K562 (cell line): ENCODE data around the gene PLD3. TPM values are rescaled to one million over a fixed set of nuclear protein-coding genes. Genes with fewer than 3 reads are reported as not detected.
A peak's percentile ranks its signal among the peaks of the same experiment; 100 is the strongest.

Experiments used
- ARHGAP35 ChIP-seq: fragments of 450-650 bp; IDR thresholded peaks from 2 replicates; pipeline ENCODE4 v1.6.1; 2018; ENCODE audit not compliant: partially characterized antibody
- BCOR ChIP-seq: fragments of 450-650 bp; IDR thresholded peaks from 2 replicates; pipeline ENCODE4 v1.6.1; 2016
- ERF ChIP-seq: fragments of 450-650 bp; formaldehyde crosslinking; IDR thresholded peaks from 2 replicates; pipeline ENCODE4 v1.4.0; 2020; ENCODE audit warnings: mild to moderate bottlenecking, mixed read lengths
- ETV5 ChIP-seq: sonication (generic); formaldehyde crosslinking; IDR thresholded peaks from 2 replicates; pipeline ENCODE4 v1.4.0; 2020; ENCODE audit warnings: low read depth, mild to moderate bottlenecking, missing genetic modification reagents
- PHTF2 ChIP-seq: fragments of 250-450 bp; sonication (Bioruptor Pico); IDR thresholded peaks from 2 replicates; pipeline ENCODE4 v1.5.0; 2021; ENCODE audit warnings: mild to moderate bottlenecking
- TCF3 ChIP-seq: sonication (generic); formaldehyde crosslinking; IDR thresholded peaks from 2 replicates; pipeline ENCODE4 v1.4.0; 2020; ENCODE audit warnings: mild to moderate bottlenecking, missing genetic modification reagents
- ZNF134 ChIP-seq: fragments of 250-450 bp; sonication (Bioruptor Pico); conservative IDR thresholded peaks from 2 replicates; pipeline ENCODE4 v1.4.0; 2020
- ZNF175 ChIP-seq: fragments of 200-800 bp; sonication (Bioruptor generic); IDR thresholded peaks from 2 replicates; pipeline ENCODE4 v1.6.1; 2016; ENCODE audit warnings: low read depth, mild to moderate bottlenecking, missing genetic modification characterization, missing compliant biosample characterization
- ZNF431 ChIP-seq: sonication (generic); formaldehyde crosslinking; IDR thresholded peaks from 2 replicates; pipeline ENCODE4 v1.8.0; 2022; ENCODE audit warnings: mild to moderate bottlenecking, missing genetic modification reagents
- ZNF695 ChIP-seq: fragments of 450-650 bp; formaldehyde crosslinking; IDR thresholded peaks from 2 replicates; pipeline ENCODE4 v1.4.0; 2020; ENCODE audit warnings: mild to moderate bottlenecking, moderate library complexity
- polyA plus RNA-seq, 8 experiments: library from polyadenylated mRNA; depleted of rRNA in 4 of 8; stranded (reverse) in 5 of 8; unstranded in 3 of 8; fragments of >200 nt; fragmentation: Nextera tagmentation in 2 of 8; fragmentation: Illumina TruSeq in 1 of 8; extraction: Ambion mirVana in 2 of 8; extraction: Trizol in 1 of 8; gene quantifications; 2 replicates each; pipeline versions ENCODE4 v1.2.1 to v1.2.3, GENCODE V29; 2011 to 2014; ENCODE audit warnings: inconsistent platforms in 1 of 8, missing spikeins in 1 of 8
- total RNA-seq, 7 experiments: library from RNA; depleted of rRNA in 6 of 7; stranded (reverse); fragments of >200 nt in 6 of 7; fragmentation: Illumina TruSeq in 2 of 7; extraction: Trizol in 2 of 7; gene quantifications; 2 replicates each; pipeline versions ENCODE4 v1.2.1 to v1.2.3, GENCODE V29; 2011 to 2021; ENCODE audit warnings: low replicate concordance in 1 of 7
- TF ChIP-seq, protein P1 (sequence below): fragments of 200-800 bp; sonication (Bioruptor generic); IDR thresholded peaks from 2 replicates; pipeline ENCODE4 v1.6.1; 2017; ENCODE audit warnings: missing genetic modification characterization, missing compliant biosample characterization
- TF ChIP-seq, protein P2 (sequence below), 2 experiments: IDR thresholded peaks in 1 of 2; conservative IDR thresholded peaks in 1 of 2; 2 replicates each; pipeline ENCODE4 v1.6.1; 2016; ENCODE audit warnings: low read depth in 2 of 2, mild to moderate bottlenecking in 1 of 2, missing compliant biosample characterization in 1 of 2, missing genetic modification characterization in 1 of 2, moderate library complexity in 1 of 2
- TF ChIP-seq, protein P3 (sequence below): fragments of 250-450 bp; sonication (Bioruptor Pico); IDR thresholded peaks from 2 replicates; pipeline ENCODE4 v1.8.0; 2021; ENCODE audit warnings: moderate library complexity, mild to moderate bottlenecking, inconsistent platforms
- TF ChIP-seq, protein P4 (sequence below): fragments of 450-650 bp; IDR thresholded peaks from 2 replicates; pipeline ENCODE4 v1.6.1; 2016; ENCODE audit warnings: missing biosample characterization, missing genetic modification characterization
- TF ChIP-seq, protein P5 (sequence below): fragments of 450-650 bp; IDR thresholded peaks from 2 replicates; pipeline ENCODE4 v1.6.1; 2016; ENCODE audit warnings: mild to moderate bottlenecking

PLD3 gene
- total and polyA plus RNA-seq, 9 of the 15 experiments (the other 6 are each of a cell fraction or from before 2014, with no cell fraction given): 2.3 to 128 (median 72.7) TPM

DNA sequence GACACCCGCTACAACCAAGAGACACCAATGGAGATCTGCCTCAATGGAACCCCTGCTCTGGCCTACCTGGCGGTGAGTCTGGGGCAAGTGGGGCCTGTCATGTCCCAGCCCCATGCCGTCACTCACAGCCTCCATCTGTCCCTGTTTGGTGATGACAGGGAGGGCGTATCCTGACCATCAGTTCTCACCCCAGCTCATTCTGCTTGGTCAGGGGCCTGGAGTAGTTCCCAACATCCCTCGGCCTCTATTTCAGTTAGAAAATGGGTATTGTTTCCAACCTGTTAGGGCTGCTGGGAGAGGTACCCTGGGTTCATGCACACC lies 23.3 kb downstream of the PLD3 start (continued):
- TF ChIP-seq, protein P1, sequence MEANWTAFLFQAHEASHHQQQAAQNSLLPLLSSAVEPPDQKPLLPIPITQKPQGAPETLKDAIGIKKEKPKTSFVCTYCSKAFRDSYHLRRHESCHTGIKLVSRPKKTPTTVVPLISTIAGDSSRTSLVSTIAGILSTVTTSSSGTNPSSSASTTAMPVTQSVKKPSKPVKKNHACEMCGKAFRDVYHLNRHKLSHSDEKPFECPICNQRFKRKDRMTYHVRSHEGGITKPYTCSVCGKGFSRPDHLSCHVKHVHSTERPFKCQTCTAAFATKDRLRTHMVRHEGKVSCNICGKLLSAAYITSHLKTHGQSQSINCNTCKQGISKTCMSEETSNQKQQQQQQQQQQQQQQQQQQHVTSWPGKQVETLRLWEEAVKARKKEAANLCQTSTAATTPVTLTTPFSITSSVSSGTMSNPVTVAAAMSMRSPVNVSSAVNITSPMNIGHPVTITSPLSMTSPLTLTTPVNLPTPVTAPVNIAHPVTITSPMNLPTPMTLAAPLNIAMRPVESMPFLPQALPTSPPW (CRISPR knock-in tag): no peak
- TF ChIP-seq ARHGAP35: no peak
- TF ChIP-seq, protein P2, sequence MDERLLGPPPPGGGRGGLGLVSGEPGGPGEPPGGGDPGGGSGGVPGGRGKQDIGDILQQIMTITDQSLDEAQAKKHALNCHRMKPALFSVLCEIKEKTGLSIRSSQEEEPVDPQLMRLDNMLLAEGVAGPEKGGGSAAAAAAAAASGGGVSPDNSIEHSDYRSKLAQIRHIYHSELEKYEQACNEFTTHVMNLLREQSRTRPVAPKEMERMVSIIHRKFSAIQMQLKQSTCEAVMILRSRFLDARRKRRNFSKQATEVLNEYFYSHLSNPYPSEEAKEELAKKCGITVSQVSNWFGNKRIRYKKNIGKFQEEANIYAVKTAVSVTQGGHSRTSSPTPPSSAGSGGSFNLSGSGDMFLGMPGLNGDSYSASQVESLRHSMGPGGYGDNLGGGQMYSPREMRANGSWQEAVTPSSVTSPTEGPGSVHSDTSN (CRISPR knock-in tag; IDR thresholded peaks at IDR 0.05; ENCODE audit: low read depth): no peak
- TF ChIP-seq, protein P2 (tag; conservative IDR thresholded peaks at IDR 0.05; ENCODE audit: low read depth): peak; percentile 61; the same call in 1 of the 2 replicates
- TF ChIP-seq, protein P3, sequence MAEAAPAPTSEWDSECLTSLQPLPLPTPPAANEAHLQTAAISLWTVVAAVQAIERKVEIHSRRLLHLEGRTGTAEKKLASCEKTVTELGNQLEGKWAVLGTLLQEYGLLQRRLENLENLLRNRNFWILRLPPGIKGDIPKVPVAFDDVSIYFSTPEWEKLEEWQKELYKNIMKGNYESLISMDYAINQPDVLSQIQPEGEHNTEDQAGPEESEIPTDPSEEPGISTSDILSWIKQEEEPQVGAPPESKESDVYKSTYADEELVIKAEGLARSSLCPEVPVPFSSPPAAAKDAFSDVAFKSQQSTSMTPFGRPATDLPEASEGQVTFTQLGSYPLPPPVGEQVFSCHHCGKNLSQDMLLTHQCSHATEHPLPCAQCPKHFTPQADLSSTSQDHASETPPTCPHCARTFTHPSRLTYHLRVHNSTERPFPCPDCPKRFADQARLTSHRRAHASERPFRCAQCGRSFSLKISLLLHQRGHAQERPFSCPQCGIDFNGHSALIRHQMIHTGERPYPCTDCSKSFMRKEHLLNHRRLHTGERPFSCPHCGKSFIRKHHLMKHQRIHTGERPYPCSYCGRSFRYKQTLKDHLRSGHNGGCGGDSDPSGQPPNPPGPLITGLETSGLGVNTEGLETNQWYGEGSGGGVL (CRISPR knock-in tag): no peak
- TF ChIP-seq PHTF2 (CRISPR knock-in tag): no peak
- TF ChIP-seq TCF3 (CRISPR knock-in tag): no peak
- no peak for TF ChIP-seq ZNF695 (CRISPR knock-in tag)
- TF ChIP-seq ZNF175: no peak
- no peak for TF ChIP-seq ETV5 (CRISPR knock-in tag)
- no peak for TF ChIP-seq ERF (CRISPR knock-in tag)
- no peak for TF ChIP-seq BCOR
- TF ChIP-seq, protein P4, sequence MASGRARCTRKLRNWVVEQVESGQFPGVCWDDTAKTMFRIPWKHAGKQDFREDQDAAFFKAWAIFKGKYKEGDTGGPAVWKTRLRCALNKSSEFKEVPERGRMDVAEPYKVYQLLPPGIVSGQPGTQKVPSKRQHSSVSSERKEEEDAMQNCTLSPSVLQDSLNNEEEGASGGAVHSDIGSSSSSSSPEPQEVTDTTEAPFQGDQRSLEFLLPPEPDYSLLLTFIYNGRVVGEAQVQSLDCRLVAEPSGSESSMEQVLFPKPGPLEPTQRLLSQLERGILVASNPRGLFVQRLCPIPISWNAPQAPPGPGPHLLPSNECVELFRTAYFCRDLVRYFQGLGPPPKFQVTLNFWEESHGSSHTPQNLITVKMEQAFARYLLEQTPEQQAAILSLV (tag): no peak
- no peak for TF ChIP-seq ZNF431 (CRISPR knock-in tag)
- TF ChIP-seq ZNF134 (CRISPR knock-in tag): no peak
- TF ChIP-seq, protein P5, sequence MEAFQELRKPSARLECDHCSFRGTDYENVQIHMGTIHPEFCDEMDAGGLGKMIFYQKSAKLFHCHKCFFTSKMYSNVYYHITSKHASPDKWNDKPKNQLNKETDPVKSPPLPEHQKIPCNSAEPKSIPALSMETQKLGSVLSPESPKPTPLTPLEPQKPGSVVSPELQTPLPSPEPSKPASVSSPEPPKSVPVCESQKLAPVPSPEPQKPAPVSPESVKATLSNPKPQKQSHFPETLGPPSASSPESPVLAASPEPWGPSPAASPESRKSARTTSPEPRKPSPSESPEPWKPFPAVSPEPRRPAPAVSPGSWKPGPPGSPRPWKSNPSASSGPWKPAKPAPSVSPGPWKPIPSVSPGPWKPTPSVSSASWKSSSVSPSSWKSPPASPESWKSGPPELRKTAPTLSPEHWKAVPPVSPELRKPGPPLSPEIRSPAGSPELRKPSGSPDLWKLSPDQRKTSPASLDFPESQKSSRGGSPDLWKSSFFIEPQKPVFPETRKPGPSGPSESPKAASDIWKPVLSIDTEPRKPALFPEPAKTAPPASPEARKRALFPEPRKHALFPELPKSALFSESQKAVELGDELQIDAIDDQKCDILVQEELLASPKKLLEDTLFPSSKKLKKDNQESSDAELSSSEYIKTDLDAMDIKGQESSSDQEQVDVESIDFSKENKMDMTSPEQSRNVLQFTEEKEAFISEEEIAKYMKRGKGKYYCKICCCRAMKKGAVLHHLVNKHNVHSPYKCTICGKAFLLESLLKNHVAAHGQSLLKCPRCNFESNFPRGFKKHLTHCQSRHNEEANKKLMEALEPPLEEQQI: no peak
